ENCODE results near the gene CHMP4B.

CHMP4B gene

GRCh38 chr20:33822423-33822822, 11.3 kb downstream of the CHMP4B start:
- DNase-seq = no peak

GRCh38 chr20:33822991-33823390, 11.8 kb downstream of the CHMP4B start:
- DNase-seq = no peak

GRCh38 chr20:33824852-33825251, 13.7 kb downstream of the CHMP4B start:
- DNase-seq = no peak

GRCh38 chr20:33825340-33826269, 14.5 kb downstream of the CHMP4B start:
- no peak for DNase-seq

- no peak for DNase-seq
Observed at GRCh38 chr20:33826270-33826897, 15.2 kb downstream of the CHMP4B start.

GRCh38 chr20:33827109-33827508, 16.0 kb downstream of the CHMP4B start:
- no peak for DNase-seq

- no peak for DNase-seq
Observed at GRCh38 chr20:33827634-33828325, 16.6 kb downstream of the CHMP4B start.

- DNase-seq = no peak
Observed at GRCh38 chr20:33828326-33828844, 17.2 kb downstream of the CHMP4B start.

GRCh38 chr20:33828967-33829560, 17.9 kb downstream of the CHMP4B start:
- DNase-seq = no peak

- DNase-seq = no peak
Observed at GRCh38 chr20:33829636-33830035, 18.5 kb downstream of the CHMP4B start.

GRCh38 chr20:33830371-33830770, 19.2 kb downstream of the CHMP4B start:
- no peak for DNase-seq

GRCh38 chr20:33832103-33832804, 21.1 kb downstream of the CHMP4B start:
- DNase-seq = no peak

- no peak for DNase-seq
Observed at GRCh38 chr20:33833333-33833732, 22.2 kb downstream of the CHMP4B start.

- no peak for DNase-seq
Observed at GRCh38 chr20:33835615-33836172, 24.5 kb downstream of the CHMP4B start.

- DNase-seq = no peak
Observed at GRCh38 chr20:33836277-33836676, 25.1 kb downstream of the CHMP4B start.

GRCh38 chr20:33837096-33837830, 26.1 kb downstream of the CHMP4B start:
- no peak for DNase-seq

- DNase-seq = no peak
Observed at GRCh38 chr20:33838035-33838864, 27.1 kb downstream of the CHMP4B start.

GRCh38 chr20:33839591-33839990, 28.4 kb downstream of the CHMP4B start:
- no peak for DNase-seq

GRCh38 chr20:33840160-33840559, 29.0 kb downstream of the CHMP4B start:
- no peak for DNase-seq

GRCh38 chr20:33840759-33841435, 29.7 kb downstream of the CHMP4B start:
- DNase-seq = no peak
